ENCODE results near the gene MAPK14. TPM values are rescaled to one million over a fixed set of nuclear protein-coding genes. Genes with fewer than 3 reads are reported as not detected.

Gene MAPK14
- polyA plus RNA-seq, 1 donor from 2014 or later = 33.4 TPM

GRCh38 chr6:36050947-36051710 lies 23.5 kb downstream of the MAPK14 start:
- Mint-ChIP-seq H3K36me3 (peaks cover 2% of the 10 kb centered on the region), H3K9me3 (no peaks in the 10 kb centered on the region), H3K4me1 (peaks cover 7 to 9% (median 8%) of the 10 kb centered on the region in 3 donors), H3K27ac (no peak overlapping the region), H3K4me3 (no peak overlapping the region), H3K27me3 (no peaks in the 10 kb centered on the region)

GRCh38 chr6:36052097-36052496 lies 24.5 kb downstream of the MAPK14 start:
- Mint-ChIP-seq H3K27me3 (no peaks in the 10 kb centered on the region), H3K4me3 (no peak overlapping the region), H3K4me1 (peaks cover 3 to 7% (median 6%) of the 10 kb centered on the region in 3 donors), H3K9me3 (no peaks in the 10 kb centered on the region), H3K36me3 (peaks cover 2% of the 10 kb centered on the region), H3K27ac (no peak overlapping the region)

- peaks cover 3% of the 10 kb centered on the region for H3K36me3 Mint-ChIP-seq
- H3K4me1 Mint-ChIP-seq = peaks cover 0 to 4% (median 3%) of the 10 kb centered on the region in 3 donors
- H3K27me3 Mint-ChIP-seq = no peaks in the 10 kb centered on the region
- no peaks in the 10 kb centered on the region for H3K9me3 Mint-ChIP-seq
- no peak overlapping the region for H3K27ac Mint-ChIP-seq
- H3K4me3 Mint-ChIP-seq = no peak overlapping the region
Observed at GRCh38 chr6:36053878-36054277, 26.3 kb downstream of the MAPK14 start.

- Mint-ChIP-seq H3K27me3 (no peaks in the 10 kb centered on the region), H3K9me3 (no peaks in the 10 kb centered on the region), H3K27ac (no peak overlapping the region), H3K4me3 (no peak overlapping the region), H3K36me3 (peaks cover 3% of the 10 kb centered on the region), H3K4me1 (peaks cover 0 to 4% (median 3%) of the 10 kb centered on the region in 3 donors)
Observed at GRCh38 chr6:36054415-36054814, 26.8 kb downstream of the MAPK14 start.

- H3K27ac Mint-ChIP-seq = no peak overlapping the region
- peaks cover 5% of the 10 kb centered on the region for H3K36me3 Mint-ChIP-seq
- H3K4me3 Mint-ChIP-seq = no peak overlapping the region
- H3K4me1 Mint-ChIP-seq = peaks cover 0 to 4% (median 3%) of the 10 kb centered on the region in 3 donors
- no peaks in the 10 kb centered on the region for H3K27me3 Mint-ChIP-seq
- no peaks in the 10 kb centered on the region for H3K9me3 Mint-ChIP-seq
Observed at GRCh38 chr6:36054956-36055355, 27.3 kb downstream of the MAPK14 start.

GRCh38 chr6:36056178-36056577 lies 28.6 kb downstream of the MAPK14 start:
- Mint-ChIP-seq H3K9me3 (no peaks in the 10 kb centered on the region), H3K27me3 (no peaks in the 10 kb centered on the region), H3K27ac (no peak overlapping the region), H3K36me3 (peaks cover 6% of the 10 kb centered on the region), H3K4me1 (peaks cover 3 to 9% (median 4%) of the 10 kb centered on the region in 3 donors), H3K4me3 (no peak overlapping the region)

GRCh38 chr6:36061236-36061635 lies 33.6 kb downstream of the MAPK14 start:
- Mint-ChIP-seq H3K36me3 (peaks cover 10% of the 10 kb centered on the region), H3K27ac (no peak overlapping the region), H3K9me3 (no peaks in the 10 kb centered on the region), H3K4me1 (peaks cover 7 to 17% (median 15%) of the 10 kb centered on the region in 3 donors), H3K27me3 (no peaks in the 10 kb centered on the region), H3K4me3 (no peak overlapping the region)

GRCh38 chr6:36062247-36062646 lies 34.6 kb downstream of the MAPK14 start:
- H3K36me3 Mint-ChIP-seq = peaks cover 10% of the 10 kb centered on the region
- no peak overlapping the region for H3K27ac Mint-ChIP-seq
- H3K27me3 Mint-ChIP-seq = no peaks in the 10 kb centered on the region
- H3K4me1 Mint-ChIP-seq = peaks cover 7 to 21% (median 19%) of the 10 kb centered on the region in 3 donors
- no peaks in the 10 kb centered on the region for H3K9me3 Mint-ChIP-seq
- no peak overlapping the region for H3K4me3 Mint-ChIP-seq

GRCh38 chr6:36063318-36064060 lies 35.9 kb downstream of the MAPK14 start:
- Mint-ChIP-seq H3K4me1 (peaks cover 9 to 34% (median 23%) of the 10 kb centered on the region in 3 donors), H3K4me3 (peak overlapping the region in 1 of 4 donors; percentile 49), H3K9me3 (no peaks in the 10 kb centered on the region), H3K36me3 (peaks cover 7% of the 10 kb centered on the region), H3K27ac (no peak overlapping the region), H3K27me3 (no peaks in the 10 kb centered on the region)

GRCh38 chr6:36064770-36065396 lies 37.3 kb downstream of the MAPK14 start:
- Mint-ChIP-seq H3K9me3 (no peaks in the 10 kb centered on the region), H3K27ac (peak overlapping the region in 1 of 3 donors; percentile 52), H3K4me3 (no peak overlapping the region), H3K27me3 (no peaks in the 10 kb centered on the region), H3K36me3 (peaks cover 5% of the 10 kb centered on the region), H3K4me1 (peaks cover 10 to 35% (median 27%) of the 10 kb centered on the region in 3 donors)

- H3K4me3 Mint-ChIP-seq = peak overlapping the region in 1 of 4 donors; percentile 56
- no peaks in the 10 kb centered on the region for H3K9me3 Mint-ChIP-seq
- H3K27ac Mint-ChIP-seq = no peak overlapping the region
- H3K4me1 Mint-ChIP-seq = peaks cover 10 to 28% (median 27%) of the 10 kb centered on the region in 3 donors
- H3K27me3 Mint-ChIP-seq = no peaks in the 10 kb centered on the region
- H3K36me3 Mint-ChIP-seq = peaks cover 3% of the 10 kb centered on the region
Observed at GRCh38 chr6:36065916-36066315, 38.3 kb downstream of the MAPK14 start.

- peaks cover 3% of the 10 kb centered on the region for H3K36me3 Mint-ChIP-seq
- no peaks in the 10 kb centered on the region for H3K9me3 Mint-ChIP-seq
- no peak overlapping the region for H3K4me3 Mint-ChIP-seq
- H3K27me3 Mint-ChIP-seq = no peaks in the 10 kb centered on the region
- H3K27ac Mint-ChIP-seq = no peak overlapping the region
- peaks cover 6 to 27% (median 27%) of the 10 kb centered on the region in 3 donors for H3K4me1 Mint-ChIP-seq
Observed at GRCh38 chr6:36066817-36067216, 39.2 kb downstream of the MAPK14 start.

GRCh38 chr6:36067374-36068011 lies 39.9 kb downstream of the MAPK14 start:
- H3K4me3 Mint-ChIP-seq = no peak overlapping the region
- H3K27me3 Mint-ChIP-seq = no peaks in the 10 kb centered on the region
- peaks cover 3% of the 10 kb centered on the region for H3K36me3 Mint-ChIP-seq
- peaks cover 6 to 27% (median 25%) of the 10 kb centered on the region in 3 donors for H3K4me1 Mint-ChIP-seq
- H3K27ac Mint-ChIP-seq = peak overlapping the region in 2 of 3 donors; percentile 31 to 72
- H3K9me3 Mint-ChIP-seq = no peaks in the 10 kb centered on the region

GRCh38 chr6:36068012-36068392 lies 40.4 kb downstream of the MAPK14 start:
- peaks cover 6 to 27% (median 27%) of the 10 kb centered on the region in 3 donors for H3K4me1 Mint-ChIP-seq
- no peaks in the 10 kb centered on the region for H3K27me3 Mint-ChIP-seq
- peaks cover 3% of the 10 kb centered on the region for H3K36me3 Mint-ChIP-seq
- H3K9me3 Mint-ChIP-seq = no peaks in the 10 kb centered on the region
- peak overlapping the region in 1 of 3 donors; percentile 31 for H3K27ac Mint-ChIP-seq
- H3K4me3 Mint-ChIP-seq = no peak overlapping the region

- peak overlapping the region in 1 of 3 donors; percentile 74 for H3K27ac Mint-ChIP-seq
- H3K4me1 Mint-ChIP-seq = peaks cover 6 to 27% (median 26%) of the 10 kb centered on the region in 3 donors
- H3K4me3 Mint-ChIP-seq = no peak overlapping the region
- H3K9me3 Mint-ChIP-seq = no peaks in the 10 kb centered on the region
- H3K36me3 Mint-ChIP-seq = peaks cover 3% of the 10 kb centered on the region
- H3K27me3 Mint-ChIP-seq = no peaks in the 10 kb centered on the region
Observed at GRCh38 chr6:36068586-36068985, 41.0 kb downstream of the MAPK14 start.

Measured in IgD-negative memory B cell (primary cell).